Ovary (tissue), 3 donors: Measurements from ENCODE around the gene THAP5.

Experiments
- CTCF ChIP-seq, 3 donors: fragments of 450-650 bp in 2 of 3; fragments of 200-600 bp in 1 of 3; IDR thresholded peaks; one replicate each; pipeline versions ENCODE4 v1.5.1 to v1.8.0; 2016 to 2022; ENCODE audit warnings: antibody characterized with exemption in 3 of 3, mild to moderate bottlenecking in 1 of 3
- EP300 ChIP-seq: sonication (generic); formaldehyde crosslinking; IDR thresholded peaks from one replicate; pipeline ENCODE4 v1.6.1; 2017; ENCODE audit warnings: antibody characterized with exemption
- POLR2A ChIP-seq: fragments of 450-650 bp; IDR thresholded peaks from one replicate; pipeline ENCODE4 v1.6.1; 2017; ENCODE audit warnings: antibody characterized with exemption, mild to moderate bottlenecking, moderate library complexity
- donor health status: DM: no; HTN: no; CAD: no.

GRCh38 chr7:108535744-108536143, 33.8 kb downstream of the THAP5 start:
- no peak for TF ChIP-seq EP300
- no peak for TF ChIP-seq CTCF (IDR thresholded peaks at IDR 0.05)
- no peak for TF ChIP-seq POLR2A
